CD4-positive, alpha-beta memory T cell (primary cell): ENCODE measurements around the gene KCNK4. TPM values are rescaled to one million over a fixed set of nuclear protein-coding genes. Genes with fewer than 3 reads are reported as not detected.

Experiments
- microRNA-seq: library from miRNA; unstranded; fragments of <30 nt; microRNA quantifications from one replicate; pipeline ENCODE4 v1.2.0, GENCODE V29; 2021; ENCODE audit warnings: borderline replicate concordance, borderline number of aligned reads, borderline microRNAs expressed, mixed read lengths
- polyA plus RNA-seq, 2 donors: library from polyadenylated mRNA; unstranded; fragments of 300-500 nt; fragmentation: Illumina TruSeq; gene quantifications; one replicate each; pipeline ENCODE4 v1.2.3, GENCODE V29; 2021
- total RNA-seq, 2 experiments: library from RNA; stranded (reverse); gene quantifications; one replicate each; pipeline ENCODE4 v1.2.3, GENCODE V29; 2021

Gene KCNK4
- total and polyA plus RNA-seq, 4 experiments from 2014 or later: not detected

Small RNAs within 50 kb of the gene (microRNA-seq; reads per million reads assigned to microRNA genes)
- not detected for gene MIR7155

Other genes starting within 250 kb of the KCNK4 start
- gene MACROD1, start 125.2 kb upstream of the KCNK4 start, total RNA-seq: 1 to 10 TPM; 8.1 to 8.7 TPM
- 1 to 10 TPM; 5.0 to 6.5 TPM for gene MACROD1, start 125.2 kb upstream of the KCNK4 start, polyA plus RNA-seq
- 100 to 1,000 TPM in 1 of 2 experiments, 10 to 100 TPM in 1; 97.4 to 106 TPM for gene STIP1, start 105.1 kb upstream of the KCNK4 start, total RNA-seq
- 10 to 100 TPM; 37.1 to 98.8 TPM for gene STIP1, start 105.1 kb upstream of the KCNK4 start, polyA plus RNA-seq
- gene FERMT3, start 84.6 kb upstream of the KCNK4 start, total RNA-seq: 100 to 1,000 TPM; 149 to 152 TPM
- gene FERMT3, start 84.6 kb upstream of the KCNK4 start, polyA plus RNA-seq: 100 to 1,000 TPM; 198 to 202 TPM
- 10 to 100 TPM; 37.6 to 42.1 TPM for gene TRPT1, start 65.1 kb upstream of the KCNK4 start, total RNA-seq
- gene TRPT1, start 65.1 kb upstream of the KCNK4 start, polyA plus RNA-seq: 10 to 100 TPM; 31.1 to 35.3 TPM
- 100 to 1,000 TPM in 1 of 2 experiments, 10 to 100 TPM in 1; 83.9 to 101 TPM for gene NUDT22, start 65.0 kb upstream of the KCNK4 start, total RNA-seq
- 10 to 100 TPM; 38.1 to 69.6 TPM for gene NUDT22, start 65.0 kb upstream of the KCNK4 start, polyA plus RNA-seq
- gene DNAJC4, start 60.8 kb upstream of the KCNK4 start, total RNA-seq: 10 to 100 TPM; 60.6 to 64.5 TPM
- gene DNAJC4, start 60.8 kb upstream of the KCNK4 start, polyA plus RNA-seq: 10 to 100 TPM; 15.6 to 23.6 TPM
- 10 to 100 TPM; 96.8 to 97.3 TPM for gene VEGFB, start 56.7 kb upstream of the KCNK4 start, total RNA-seq
- 10 to 100 TPM in 1 of 2 donors, 1 to 10 TPM in 1; 2.3 to 22.2 TPM for gene VEGFB, start 56.7 kb upstream of the KCNK4 start, polyA plus RNA-seq
- gene FKBP2, start 50.2 kb upstream of the KCNK4 start, total RNA-seq: 10 to 100 TPM; 41.4 to 46.4 TPM
- 100 to 1,000 TPM; 106 to 107 TPM for gene FKBP2, start 50.2 kb upstream of the KCNK4 start, polyA plus RNA-seq
- gene PPP1R14B, start 44.4 kb upstream of the KCNK4 start, total RNA-seq: 10 to 100 TPM; 32.2 to 38.4 TPM
- 10 to 100 TPM; 52.1 to 83.5 TPM for gene PPP1R14B, start 44.4 kb upstream of the KCNK4 start, polyA plus RNA-seq
- gene PLCB3, start 39.8 kb upstream of the KCNK4 start, total RNA-seq: 10 to 100 TPM; 10.8 to 11.9 TPM
- gene PLCB3, start 39.8 kb upstream of the KCNK4 start, polyA plus RNA-seq: under 1 TPM in 1 of 2 donors, not detected in 1; 0.71 TPM
- 10 to 100 TPM; 23.1 to 26.2 TPM for gene BAD, start 6.6 kb upstream of the KCNK4 start, total RNA-seq
- gene BAD, start 6.6 kb upstream of the KCNK4 start, polyA plus RNA-seq: 10 to 100 TPM; 48.2 to 70.1 TPM
- gene GPR137, start 5.5 kb upstream of the KCNK4 start, total RNA-seq: 10 to 100 TPM; 30.6 to 34.7 TPM
- gene GPR137, start 5.5 kb upstream of the KCNK4 start, polyA plus RNA-seq: 10 to 100 TPM in 1 of 2 donors, 1 to 10 TPM in 1; 6.8 to 11.2 TPM
- gene CATSPERZ, start 9.1 kb downstream of the KCNK4 start, total RNA-seq: not detected
- not detected for gene CATSPERZ, start 9.1 kb downstream of the KCNK4 start, polyA plus RNA-seq
- gene ESRRA, start 14.2 kb downstream of the KCNK4 start, total RNA-seq: 10 to 100 TPM; 29.5 to 31.9 TPM
- gene ESRRA, start 14.2 kb downstream of the KCNK4 start, polyA plus RNA-seq: 10 to 100 TPM in 1 of 2 donors, 1 to 10 TPM in 1; 4.4 to 12.4 TPM
- gene TRMT112, start 26.3 kb downstream of the KCNK4 start, total RNA-seq: 100 to 1,000 TPM; 171 to 174 TPM
- gene TRMT112, start 26.3 kb downstream of the KCNK4 start, polyA plus RNA-seq: 100 to 1,000 TPM; 413 to 516 TPM
- 10 to 100 TPM; 57.6 to 58.7 TPM for gene PRDX5, start 26.8 kb downstream of the KCNK4 start, total RNA-seq
- 100 to 1,000 TPM; 164 to 251 TPM for gene PRDX5, start 26.8 kb downstream of the KCNK4 start, polyA plus RNA-seq
- gene CCDC88B, start 48.9 kb downstream of the KCNK4 start, total RNA-seq: 10 to 100 TPM; 68.3 to 73.0 TPM
- 10 to 100 TPM in 1 of 2 donors, 1 to 10 TPM in 1; 6.8 to 39.5 TPM for gene CCDC88B, start 48.9 kb downstream of the KCNK4 start, polyA plus RNA-seq
- gene RPS6KA4, start 67.9 kb downstream of the KCNK4 start, total RNA-seq: 10 to 100 TPM; 33.9 to 38.7 TPM
- gene RPS6KA4, start 67.9 kb downstream of the KCNK4 start, polyA plus RNA-seq: 10 to 100 TPM in 1 of 2 donors, 1 to 10 TPM in 1; 6.7 to 12.5 TPM